Stimulated activated CD8-positive, alpha-beta memory T cell treated with anti-CD3 and anti-CD28 coated beads, Interleukin-15, amount 100 ng/mL, for 48 hours (primary cell): ENCODE data around the gene ZBED2.
"Not testable (repeated sequence)": the region's sequence is repeated elsewhere in the genome, so short reads cannot be mapped to it uniquely, and the experiment has no call there.

Experiments used
- DNase-seq, 2 donors: peaks; one replicate each; pipeline ENCODE4 v3.0.0-alpha.2; 2020; ENCODE audit warnings: low read depth in 2 of 2

Gene ZBED2, protein sequence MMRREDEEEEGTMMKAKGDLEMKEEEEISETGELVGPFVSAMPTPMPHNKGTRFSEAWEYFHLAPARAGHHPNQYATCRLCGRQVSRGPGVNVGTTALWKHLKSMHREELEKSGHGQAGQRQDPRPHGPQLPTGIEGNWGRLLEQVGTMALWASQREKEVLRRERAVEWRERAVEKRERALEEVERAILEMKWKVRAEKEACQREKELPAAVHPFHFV

DNA sequence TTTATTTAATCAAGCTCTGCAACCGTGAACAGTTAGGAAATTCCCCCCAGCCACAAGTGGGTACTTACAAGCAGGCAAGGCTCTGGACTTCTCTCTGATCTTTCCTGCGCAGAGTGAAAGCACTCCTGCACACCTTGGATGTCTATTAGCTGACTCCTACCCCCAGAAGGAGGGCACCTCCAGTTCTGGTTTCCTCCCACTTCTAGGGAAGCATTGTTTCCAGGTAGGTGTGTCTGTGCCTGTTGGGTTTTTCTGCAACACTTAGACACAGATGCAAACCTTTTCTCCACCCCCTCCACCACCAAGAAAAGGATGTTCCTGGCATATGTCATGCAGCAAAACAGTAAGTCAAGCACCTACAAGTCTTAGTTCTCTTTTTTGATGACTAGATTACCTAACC is at the start of gene ZBED2:
ZBED2 (minus strand) TSS at position 115 of the 400 bp plus-strand sequence. CDS start 1,145 bp downstream, outside the sequence.
- DNase-seq: no peak

DNA sequence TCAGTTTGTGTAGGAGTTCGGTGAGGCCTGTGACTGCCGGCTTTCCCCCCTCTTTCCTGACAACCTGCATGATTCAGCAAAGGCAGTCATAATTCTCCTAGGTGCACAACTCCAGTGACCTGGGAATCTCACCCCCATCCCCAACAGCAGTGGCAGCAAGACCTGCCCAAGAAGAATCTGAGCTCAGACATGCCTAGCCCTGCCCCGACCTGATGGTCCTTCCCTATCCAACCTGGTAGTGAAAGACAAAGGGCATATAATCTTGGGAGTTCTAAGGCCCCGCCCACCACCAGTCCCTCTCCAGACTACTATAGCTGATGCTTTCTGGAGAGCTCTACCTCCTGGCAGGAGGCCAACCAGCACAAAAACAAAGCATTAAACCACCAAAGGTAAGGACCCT is 44.2 kb upstream of the ZBED2 start:
- DNase-seq: no peak

DNA sequence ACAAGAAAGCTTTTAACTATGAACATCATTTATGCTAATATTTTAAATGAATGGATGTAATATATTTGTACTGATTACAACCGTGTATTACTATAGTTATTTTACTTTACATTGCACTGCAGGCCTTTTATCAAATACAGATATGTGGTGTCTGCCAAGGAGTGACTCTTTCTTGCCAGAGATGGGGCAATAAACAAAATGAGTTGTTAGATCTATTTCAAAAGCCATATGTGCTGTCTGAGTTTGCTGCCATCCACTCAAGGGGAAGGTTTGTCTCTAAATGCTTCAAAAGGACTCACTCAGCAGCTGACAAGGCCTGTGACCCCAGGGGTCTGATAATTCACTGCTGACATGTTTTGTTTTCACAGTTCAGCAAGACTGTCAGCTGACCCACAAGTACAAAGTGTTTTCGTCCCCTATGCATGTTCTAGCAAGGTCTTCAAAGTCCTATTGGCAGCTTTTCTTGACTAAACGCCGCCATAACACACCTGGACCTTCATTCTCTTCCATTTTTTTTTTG is 41.3 kb upstream of the ZBED2 start:
- no peak for DNase-seq

DNA sequence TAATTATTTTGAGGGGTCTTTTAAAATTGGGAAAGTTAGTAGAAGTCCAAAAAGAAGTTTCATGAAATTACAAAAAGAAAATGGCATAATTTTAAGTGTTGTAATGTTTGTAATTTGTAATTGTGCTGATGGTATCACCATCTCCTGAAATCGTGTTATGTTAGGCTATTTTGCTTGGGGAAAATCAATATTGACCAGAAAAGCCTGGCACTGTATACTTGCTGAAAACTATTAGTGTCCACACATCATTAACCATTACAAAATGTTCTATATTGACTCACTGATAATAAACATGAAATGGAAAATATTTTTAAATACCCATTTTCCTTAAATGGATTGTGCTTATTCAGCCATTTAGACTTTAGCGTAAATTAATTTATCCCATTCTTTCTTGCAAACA is 40.3 kb upstream of the ZBED2 start:
- no peak for DNase-seq

DNA sequence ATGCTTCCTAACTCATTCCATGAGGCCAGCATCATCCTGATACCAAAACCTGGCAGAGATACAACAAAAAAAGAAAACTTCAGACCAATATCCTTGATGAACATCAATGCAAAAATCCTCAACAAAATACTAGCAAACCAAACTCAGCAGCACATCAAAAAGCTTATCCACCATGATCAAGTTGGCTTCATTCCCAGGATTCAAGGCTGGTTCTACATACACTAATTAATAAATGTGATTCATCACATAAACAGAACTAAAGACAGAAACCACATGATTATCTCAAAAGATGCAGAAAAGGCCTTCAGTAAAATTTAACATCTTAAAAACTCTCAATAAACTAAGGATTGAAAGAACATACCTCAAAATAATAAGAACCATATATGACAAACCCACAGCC is 35.5 kb upstream of the ZBED2 start:
- not testable (repeated sequence) for DNase-seq

DNA sequence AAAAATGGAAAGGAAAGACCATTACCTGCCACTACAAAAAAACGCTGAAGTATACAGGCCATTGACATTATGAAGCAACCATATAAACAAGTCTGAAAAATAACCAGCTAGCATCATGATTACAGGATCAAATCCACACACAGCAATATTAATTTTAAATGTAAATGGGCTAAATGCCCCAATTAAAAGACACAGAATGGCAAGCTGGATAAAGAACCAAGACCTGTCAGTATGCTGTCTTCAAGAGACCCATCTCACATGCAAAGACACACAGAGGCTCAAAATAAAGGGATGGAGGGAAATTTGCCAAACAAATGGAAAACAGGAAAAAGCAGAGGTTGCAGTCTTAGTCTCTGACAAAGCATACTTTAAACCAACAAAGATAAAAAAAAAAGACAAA is 33.9 kb upstream of the ZBED2 start:
- not testable (repeated sequence) for DNase-seq

DNA sequence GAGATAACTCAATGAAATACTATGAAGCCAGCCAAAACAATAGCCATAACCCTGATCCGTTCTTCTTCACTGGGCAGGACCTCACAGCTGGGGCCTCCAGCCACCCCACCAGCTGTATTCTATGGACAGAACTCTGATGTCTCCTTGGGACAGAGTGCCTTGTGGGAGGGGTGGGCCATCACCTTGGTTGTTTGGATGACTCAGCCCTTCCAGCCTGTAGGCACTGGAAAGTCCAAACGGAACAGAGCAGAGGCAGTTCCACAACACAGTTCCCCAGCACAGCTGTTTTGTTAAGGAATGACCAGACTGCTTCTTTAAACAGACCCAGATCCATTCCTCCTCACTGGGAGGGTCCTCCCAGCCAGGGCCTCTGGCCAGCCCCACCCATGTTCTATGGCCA is 31.9 kb upstream of the ZBED2 start:
- no peak for DNase-seq

DNA sequence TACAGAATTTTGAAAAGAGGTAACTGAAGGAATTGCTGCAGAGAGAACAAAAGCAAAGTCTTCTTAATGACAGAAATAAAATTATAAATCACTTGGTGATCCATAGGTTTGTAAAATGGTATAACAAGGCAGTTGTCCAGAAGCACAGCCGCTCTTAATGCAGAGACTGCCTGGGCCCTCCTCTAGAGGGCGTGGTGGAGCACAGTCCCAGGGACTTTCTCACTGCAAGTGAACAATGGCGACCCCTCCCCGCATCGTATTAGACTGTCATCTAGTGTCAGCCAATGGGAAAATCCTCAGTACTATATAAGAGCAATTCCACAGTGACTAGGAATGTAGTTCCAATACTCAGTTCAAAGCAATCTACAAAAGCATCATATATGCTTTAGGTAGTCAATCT is 26.4 kb upstream of the ZBED2 start:
- peak in 1 of 2 donors; percentile 40 for DNase-seq

DNA sequence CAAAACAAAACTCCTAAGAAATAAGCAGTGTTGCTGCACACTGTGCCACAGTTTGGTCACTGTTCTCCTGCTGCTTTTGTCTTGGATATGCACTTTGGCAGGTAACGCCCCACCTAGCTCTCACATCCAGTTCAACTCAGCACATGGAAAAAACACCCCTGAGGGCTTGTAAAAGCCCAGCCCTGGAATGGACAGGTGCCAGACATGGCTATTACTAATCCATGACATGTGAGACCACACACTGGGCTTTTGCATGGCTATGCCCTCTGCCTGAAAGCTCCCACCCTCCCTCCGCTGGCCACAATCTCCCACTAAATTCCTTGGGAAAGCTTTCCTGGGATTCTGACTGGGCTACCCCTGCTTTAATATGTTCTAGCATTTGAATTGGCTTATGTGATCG is 24.7 kb upstream of the ZBED2 start:
- DNase-seq: no peak

DNA sequence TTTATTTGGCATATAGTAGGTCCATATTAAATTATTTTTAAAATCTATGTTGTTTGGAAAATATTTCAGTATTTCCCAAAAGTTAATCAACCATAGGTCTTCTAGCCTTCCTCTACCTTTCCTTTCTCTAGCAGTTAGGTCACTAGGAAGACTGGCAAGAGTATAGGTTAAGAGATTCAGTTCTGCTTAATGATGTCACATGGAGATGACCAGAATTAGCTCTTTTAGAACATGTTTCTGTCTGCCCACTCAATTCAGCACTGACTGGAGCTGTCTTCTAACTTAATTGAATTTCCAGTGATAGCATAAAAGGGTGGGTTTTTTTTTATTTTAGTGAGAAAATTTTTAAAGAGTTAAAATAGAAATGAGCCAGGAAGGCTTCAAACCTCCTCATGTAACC is 23.8 kb upstream of the ZBED2 start:
- DNase-seq: no peak

DNA sequence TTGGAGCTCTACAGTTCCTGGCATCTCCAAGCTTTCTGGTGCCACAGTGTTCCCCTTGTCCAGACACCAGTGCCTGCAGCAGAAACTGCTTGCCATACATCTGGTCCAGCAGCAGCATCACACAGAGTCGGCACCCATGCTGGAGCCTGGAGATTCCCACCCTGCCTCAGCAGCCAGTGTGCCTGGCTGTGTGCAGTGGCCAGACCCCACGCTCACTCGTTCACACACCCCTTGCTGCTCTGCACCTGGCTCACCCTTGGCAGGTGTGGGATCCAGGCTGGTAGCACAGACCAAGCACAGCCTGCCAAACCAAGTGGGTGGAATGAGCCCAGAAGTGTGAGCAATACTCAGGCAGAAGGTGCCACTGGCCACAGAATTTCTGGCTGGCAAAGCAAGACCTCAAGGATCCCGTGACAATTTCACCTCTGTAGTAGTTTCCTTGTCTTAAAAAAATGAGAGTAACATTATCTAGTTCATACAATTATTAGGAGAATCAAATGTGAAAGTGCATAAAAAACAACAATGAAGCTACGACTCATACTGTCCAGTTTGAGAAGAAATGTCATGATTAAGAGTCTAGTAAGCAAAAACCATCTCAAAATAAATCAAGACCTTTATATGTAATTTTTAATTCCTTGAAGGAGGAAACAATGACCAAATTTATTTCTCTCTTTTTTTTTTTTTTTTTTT is 22.9 kb upstream of the ZBED2 start:
- no peak for DNase-seq

DNA sequence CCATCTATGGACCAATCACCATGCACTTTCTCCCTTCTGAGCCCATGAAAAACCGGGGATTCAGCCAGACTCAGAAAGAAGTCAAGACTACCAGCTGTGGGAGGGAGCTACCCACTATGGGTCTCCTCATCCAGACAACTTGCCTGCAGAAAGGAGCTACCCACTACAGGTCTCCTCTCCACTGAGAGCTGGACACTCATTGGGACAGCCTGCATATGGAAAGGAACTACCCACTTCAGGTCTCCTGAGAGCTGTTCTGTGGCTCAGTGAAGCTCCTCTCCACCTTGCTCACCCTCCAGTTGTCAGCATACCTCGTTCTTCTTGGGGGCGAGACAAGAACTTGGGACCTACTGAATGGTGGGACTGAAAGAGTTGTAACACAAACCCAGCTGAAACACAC is 22.3 kb upstream of the ZBED2 start:
- no peak for DNase-seq

DNA sequence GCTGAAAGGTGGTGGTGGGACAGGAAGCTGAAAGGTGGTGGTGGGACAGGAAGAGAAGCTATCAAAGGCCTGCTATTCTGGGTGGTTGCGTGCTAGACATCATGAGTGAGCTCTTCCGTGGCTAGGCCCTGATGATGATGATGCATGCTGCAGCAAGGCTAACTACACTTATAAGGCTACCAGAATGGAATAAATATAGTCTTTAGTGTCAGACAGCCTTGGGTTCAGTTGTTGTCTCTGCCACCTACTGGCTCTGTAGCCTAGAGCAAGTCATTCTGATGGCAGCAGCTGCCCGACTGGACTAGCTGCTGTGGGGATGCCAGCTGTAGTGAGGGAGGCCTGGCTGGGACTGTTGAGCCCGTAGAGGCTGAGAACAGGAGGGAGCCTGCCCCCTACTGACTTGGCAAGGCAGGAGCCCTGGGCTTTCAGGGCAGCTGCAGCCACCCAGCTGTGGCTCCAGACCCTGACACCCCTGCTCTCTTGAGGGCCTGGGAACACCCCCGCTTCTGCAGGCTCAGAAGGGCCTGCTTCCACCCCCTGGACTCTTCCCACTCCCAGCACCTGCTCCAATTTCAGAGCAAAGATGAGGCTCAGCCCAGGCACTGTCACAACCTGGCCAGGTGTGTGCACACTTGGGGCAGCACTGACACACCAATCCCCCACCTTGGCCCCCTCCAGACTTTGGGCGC is 21.4 kb upstream of the ZBED2 start:
- peak; percentile 65 to 66 for DNase-seq

DNA sequence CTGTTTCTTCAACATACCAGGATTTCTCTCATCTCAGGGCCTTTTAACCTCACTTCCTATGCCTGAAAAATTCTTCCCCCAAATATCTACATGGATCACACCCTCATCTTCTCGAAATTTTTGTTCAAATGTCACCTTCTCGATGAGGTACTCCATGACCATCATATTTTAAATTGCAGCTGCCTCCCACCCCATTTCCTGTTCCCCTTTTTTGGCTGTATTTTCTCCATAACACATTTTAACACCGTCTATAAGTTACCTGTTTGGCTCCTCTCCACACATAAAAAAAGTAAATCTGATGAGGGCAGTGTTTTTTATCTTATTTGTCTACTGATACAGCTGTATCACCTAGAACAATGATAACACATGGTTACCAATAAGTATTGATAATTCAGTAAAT is 20.7 kb upstream of the ZBED2 start:
- DNase-seq: no peak

DNA sequence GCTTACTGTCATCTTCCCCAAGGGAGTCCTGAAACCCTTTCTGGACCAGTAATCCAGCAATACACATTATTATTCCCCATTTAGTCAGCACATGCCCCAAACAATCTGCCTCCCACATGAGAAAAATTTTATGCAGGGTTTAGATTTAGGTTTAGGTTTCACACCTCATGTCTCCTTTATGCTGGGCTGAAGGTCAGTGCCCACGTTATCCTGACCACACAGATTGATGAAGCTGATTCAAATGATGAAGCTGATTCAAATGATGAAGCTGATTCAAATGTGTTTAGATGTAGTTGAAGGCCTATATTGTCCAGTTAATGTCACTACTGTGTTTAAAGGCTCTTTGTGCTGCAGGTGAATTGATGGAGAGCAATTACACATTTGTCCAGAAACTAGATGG is 18.1 kb upstream of the ZBED2 start:
- no peak for DNase-seq

DNA sequence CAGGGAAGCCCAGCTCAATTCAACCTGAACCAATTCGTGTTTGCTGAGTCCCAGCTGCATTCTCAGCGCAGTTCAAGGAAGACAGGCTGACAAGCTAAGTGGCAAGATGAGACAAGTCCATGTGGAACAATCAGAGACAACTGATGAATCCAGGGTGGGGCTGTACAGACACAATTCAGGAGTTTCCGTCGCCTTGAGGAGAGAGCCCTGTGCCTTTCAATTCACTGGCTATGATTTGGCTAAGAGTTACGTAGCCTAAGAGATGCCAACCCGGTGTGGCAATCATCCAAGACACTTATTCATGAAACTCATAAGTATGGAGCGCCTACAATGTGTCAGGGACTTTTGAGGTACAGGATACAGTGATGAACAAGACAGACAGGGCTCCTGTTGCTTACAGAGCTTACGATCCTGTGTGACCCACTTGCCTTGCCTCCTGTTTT is 15.5 kb upstream of the ZBED2 start:
- no peak for DNase-seq

DNA sequence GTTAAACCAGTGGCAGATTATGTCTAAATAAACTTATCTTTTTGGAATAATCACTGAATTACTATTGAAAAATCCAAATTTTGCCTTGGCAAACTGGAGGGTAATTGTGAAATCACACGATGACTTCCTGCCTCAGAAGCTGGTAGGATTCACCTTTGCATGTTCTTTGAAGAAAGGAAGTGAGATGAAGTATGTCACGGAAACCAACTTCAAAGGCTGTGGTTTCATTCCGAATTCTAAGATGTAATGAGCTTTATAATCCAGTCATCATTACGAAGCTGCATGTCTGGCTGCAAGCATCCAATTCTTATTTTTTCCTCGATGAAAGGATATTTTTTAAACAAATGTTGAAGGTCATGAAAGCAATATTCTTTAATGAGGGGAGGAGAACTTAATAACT is 15.0 kb upstream of the ZBED2 start:
- DNase-seq: no peak

DNA sequence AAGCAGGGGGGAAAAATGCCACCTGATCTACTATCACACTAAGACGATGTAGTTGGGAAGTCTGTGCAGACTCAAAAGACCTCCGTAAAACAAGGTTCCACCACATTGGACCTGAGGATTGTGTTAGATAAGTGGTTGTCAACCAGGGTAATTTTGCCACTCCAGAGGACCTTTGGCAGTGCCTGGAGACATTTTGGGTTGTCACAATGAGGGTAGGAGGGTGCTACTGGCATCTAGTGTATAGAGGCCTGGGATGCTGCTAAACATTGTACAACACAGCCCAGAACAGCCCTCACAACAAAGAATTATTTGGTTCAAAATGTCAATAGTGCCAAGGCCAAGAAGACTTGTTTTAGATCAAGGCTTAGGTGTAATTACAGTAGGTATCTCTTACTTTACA is 14.6 kb upstream of the ZBED2 start:
- DNase-seq: no peak

DNA sequence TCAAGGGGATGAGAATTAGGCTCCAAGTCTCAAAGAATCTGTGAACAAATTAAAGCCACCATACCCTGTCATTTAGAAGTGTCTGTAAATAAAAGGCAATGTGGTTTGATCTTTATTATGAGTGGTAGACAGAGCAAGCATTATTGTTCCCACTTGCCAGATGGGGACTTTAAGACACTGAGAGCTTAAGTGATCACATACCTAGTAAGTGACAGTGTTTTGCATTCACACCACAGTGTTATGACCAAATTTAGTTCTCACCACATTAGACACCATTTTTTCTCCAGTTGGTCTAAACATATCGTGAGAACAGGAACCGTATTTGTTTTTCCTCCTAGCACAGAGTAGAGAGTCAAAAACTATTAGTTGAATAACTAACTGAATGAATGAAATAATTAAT is 13.2 kb upstream of the ZBED2 start:
- DNase-seq: no peak

DNA sequence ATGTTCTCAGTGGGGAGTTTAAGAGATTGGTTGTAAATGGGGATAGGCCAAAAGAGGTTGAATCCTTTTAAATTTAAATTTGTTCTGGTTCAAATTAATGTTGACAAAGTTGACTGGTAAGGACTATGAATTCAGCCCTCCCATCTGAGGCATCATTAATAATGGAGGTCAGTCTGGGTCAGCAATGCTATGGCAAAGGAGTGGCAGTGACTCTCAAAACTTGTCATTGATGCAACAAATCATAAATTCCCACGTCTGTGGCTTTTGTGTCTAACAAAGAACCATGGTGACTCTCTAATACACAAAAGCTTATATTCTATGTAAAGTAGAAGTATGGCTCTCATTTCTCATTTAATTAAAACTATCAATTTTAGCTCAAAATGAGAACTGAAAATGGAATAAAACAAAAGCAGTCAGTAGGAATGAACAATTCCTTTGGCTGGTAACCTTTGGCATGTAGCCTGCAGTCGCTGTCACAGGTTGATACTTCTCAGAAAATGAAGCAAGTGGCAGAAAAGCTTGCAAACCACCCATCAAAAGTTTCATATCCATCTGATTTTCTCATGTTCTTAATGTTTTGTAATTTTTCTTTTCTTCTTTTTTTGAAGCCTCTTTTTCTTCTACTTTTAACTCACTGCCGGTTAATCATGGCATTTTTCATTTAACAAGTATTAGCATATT is 12.2 kb upstream of the ZBED2 start:
- no peak for DNase-seq

DNA sequence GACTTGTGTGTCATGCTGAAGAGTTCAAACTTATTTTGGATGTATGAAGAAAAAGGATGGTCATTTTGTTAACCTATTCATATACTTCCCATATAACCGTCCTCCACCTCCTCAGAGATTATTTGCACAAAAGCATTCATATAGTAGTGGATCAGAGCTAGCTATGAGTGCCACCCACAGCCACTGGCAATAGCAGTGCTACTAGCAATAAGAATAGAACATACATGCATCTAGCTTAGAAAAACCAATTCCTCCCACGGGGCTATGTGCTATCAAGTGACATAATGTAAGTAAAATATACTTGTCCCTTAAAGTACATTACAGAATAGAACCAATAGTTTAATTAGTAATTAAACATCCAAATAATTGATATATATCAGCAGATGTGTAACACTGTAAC is 10.3 kb upstream of the ZBED2 start:
- DNase-seq: no peak

DNA sequence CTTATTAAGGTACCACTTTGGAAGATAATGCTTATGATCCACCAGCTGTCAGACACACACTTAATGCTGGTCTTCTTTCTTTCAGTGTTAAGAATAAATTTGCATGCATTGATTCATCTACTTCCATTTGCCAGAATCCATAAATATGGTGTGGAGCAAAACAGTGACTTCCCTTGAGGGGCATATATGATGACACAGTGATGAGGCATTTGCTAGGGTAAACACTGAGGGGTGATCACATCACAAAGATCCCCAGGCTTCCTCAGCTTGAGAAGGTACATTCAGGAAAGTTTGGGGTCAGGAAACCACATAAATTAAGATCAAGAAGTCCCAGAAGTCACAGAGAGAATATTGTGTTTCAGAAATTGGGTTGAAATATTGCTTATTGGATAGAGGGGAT is 9.9 kb upstream of the ZBED2 start:
- DNase-seq: no peak
